Endodermal cell (in vitro differentiated cells): Measurements from ENCODE around the gene MCTP1. TPM values are rescaled to one million over a fixed set of nuclear protein-coding genes. Genes with fewer than 3 reads are reported as not detected.

Experiments used
- DNase-seq: peaks from one replicate; pipeline ENCODE4 v3.0.0-alpha.2; 2017
- H3K27ac ChIP-seq: 2 replicates; pipeline ENCODE4 v1.5.1; 2013; ENCODE audit warnings: mild to moderate bottlenecking, low read depth, low read length, moderate library complexity
- H3K27me3 ChIP-seq: 2 replicates; pipeline ENCODE4 v1.6.1; 2013; ENCODE audit warnings: mild to moderate bottlenecking, low read length, moderate library complexity; ENCODE audit not compliant: insufficient read depth, control insufficient read depth, poor library complexity, severe bottlenecking
- H3K36me3 ChIP-seq: 2 replicates; pipeline ENCODE4 v1.7.0; 2013; ENCODE audit warnings: mild to moderate bottlenecking, low read length, moderate library complexity; ENCODE audit not compliant: control insufficient read depth, insufficient read depth
- H3K4me1 ChIP-seq: one replicate; pipeline ENCODE4 v1.7.0; 2013; ENCODE audit warnings: low read length; ENCODE audit not compliant: control insufficient read depth, insufficient read depth
- H3K4me3 ChIP-seq: 2 replicates; pipeline ENCODE4 v1.5.1; 2013; ENCODE audit warnings: mild to moderate bottlenecking, low read length, moderate library complexity
- H3K9ac ChIP-seq: 2 replicates; pipeline ENCODE4 v1.6.1; 2013; ENCODE audit warnings: mild to moderate bottlenecking, low read length, moderate library complexity; ENCODE audit not compliant: poor library complexity, severe bottlenecking; ENCODE audit errors: extremely low read depth
- H3K9me3 ChIP-seq: 2 replicates; pipeline ENCODE4 v1.6.1; 2013; ENCODE audit warnings: mild to moderate bottlenecking, low read length, moderate library complexity; ENCODE audit not compliant: control insufficient read depth
- H3K27ac Mint-ChIP-seq: 2 replicates; pipeline ENCODE4 v1.8.0; 2020; ENCODE audit warnings: mixed read lengths
- H3K27me3 Mint-ChIP-seq: 2 replicates; pipeline ENCODE4 v1.8.0; 2021; ENCODE audit warnings: mild to moderate bottlenecking, mixed read lengths; ENCODE audit not compliant: insufficient read depth
- H3K36me3 Mint-ChIP-seq: 2 replicates; pipeline ENCODE4 v1.8.0; 2020; ENCODE audit warnings: low read depth, mixed read lengths
- H3K4me1 Mint-ChIP-seq: 2 replicates; pipeline ENCODE4 v1.8.0; 2020; ENCODE audit warnings: mixed read lengths
- H3K4me3 Mint-ChIP-seq: 2 replicates; pipeline ENCODE4 v1.8.0; 2020; ENCODE audit warnings: mild to moderate bottlenecking, moderate library complexity, mixed read lengths
- H3K9me3 Mint-ChIP-seq: 2 replicates; pipeline ENCODE4 v1.8.0; 2020; ENCODE audit warnings: mild to moderate bottlenecking, mixed read lengths
- WGBS, 2 experiments: methylation state at CpG; one replicate each; pipeline versions ENCODE4 v1.1.5 to v1.1.7; 2013; ENCODE audit warnings: missing lambda C conversion rate in 2 of 2, mixed read lengths in 1 of 2; ENCODE audit not compliant: insufficient coverage in 1 of 2, insufficient read length in 1 of 2; 5-methylcytosine and 5-hydroxymethylcytosine counted together
- total RNA-seq, 2 donors: library from RNA; stranded (reverse); fragmentation: NEBNext Ultra II Directional in 1 of 2; extraction: Animal tissue kit (Norgen Biotek cat#: 25700) in 1 of 2; gene quantifications; 2 replicates in 1 of 2; 3 replicates in 1 of 2; pipeline ENCODE4 v1.2.1, GENCODE V29; 2021
- TF ChIP-seq, protein P1 (sequence below): fragments of 200-600 bp; sonication (generic); conservative IDR thresholded peaks from 2 replicates; pipeline ENCODE4 v1.5.0; 2021; ENCODE audit warnings: antibody characterized with exemption, mild to moderate bottlenecking

Gene MCTP1
- total RNA-seq, 2 donors from 2014 or later, result 0.71 to 3.7 TPM

GRCh38 chr5:95181644-95182043 lies 103.2 kb downstream of the MCTP1 start:
- no peaks in the 10 kb centered on the region for H3K36me3 Mint-ChIP-seq
- H3K27me3 ChIP-seq, result no peaks in the 10 kb centered on the region

GRCh38 chr5:95178046-95178651 lies 106.7 kb downstream of the MCTP1 start:
- 45 to 56% methylated on average over 2 to 4 of the region's 4 CpGs for WGBS, 2 experiments
- Mint-ChIP-seq H3K27ac (peak overlapping the region; percentile 98), H3K9me3 (peaks cover 4% of the 10 kb centered on the region), H3K36me3 (no peaks in the 10 kb centered on the region), H3K4me1 (peaks cover 30% of the 10 kb centered on the region), H3K27me3 (no peaks in the 10 kb centered on the region), H3K4me3 (peak overlapping the region; percentile 9)
- H3K4me3 ChIP-seq, result no peak overlapping the region
- TF ChIP-seq, protein P1, sequence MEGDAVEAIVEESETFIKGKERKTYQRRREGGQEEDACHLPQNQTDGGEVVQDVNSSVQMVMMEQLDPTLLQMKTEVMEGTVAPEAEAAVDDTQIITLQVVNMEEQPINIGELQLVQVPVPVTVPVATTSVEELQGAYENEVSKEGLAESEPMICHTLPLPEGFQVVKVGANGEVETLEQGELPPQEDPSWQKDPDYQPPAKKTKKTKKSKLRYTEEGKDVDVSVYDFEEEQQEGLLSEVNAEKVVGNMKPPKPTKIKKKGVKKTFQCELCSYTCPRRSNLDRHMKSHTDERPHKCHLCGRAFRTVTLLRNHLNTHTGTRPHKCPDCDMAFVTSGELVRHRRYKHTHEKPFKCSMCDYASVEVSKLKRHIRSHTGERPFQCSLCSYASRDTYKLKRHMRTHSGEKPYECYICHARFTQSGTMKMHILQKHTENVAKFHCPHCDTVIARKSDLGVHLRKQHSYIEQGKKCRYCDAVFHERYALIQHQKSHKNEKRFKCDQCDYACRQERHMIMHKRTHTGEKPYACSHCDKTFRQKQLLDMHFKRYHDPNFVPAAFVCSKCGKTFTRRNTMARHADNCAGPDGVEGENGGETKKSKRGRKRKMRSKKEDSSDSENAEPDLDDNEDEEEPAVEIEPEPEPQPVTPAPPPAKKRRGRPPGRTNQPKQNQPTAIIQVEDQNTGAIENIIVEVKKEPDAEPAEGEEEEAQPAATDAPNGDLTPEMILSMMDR, result peak; percentile 81
- DNase-seq, result peak; percentile 96
- H3K9me3 ChIP-seq, result no peaks in the 10 kb centered on the region
- peak overlapping the region; percentile 28 for H3K9ac ChIP-seq
- no peaks in the 10 kb centered on the region for H3K27me3 ChIP-seq
- no peaks in the 10 kb centered on the region for H3K36me3 ChIP-seq
- peak overlapping the region; percentile 86 for H3K27ac ChIP-seq
- peaks cover 5% of the 10 kb centered on the region for H3K4me1 ChIP-seq

More at GRCh38 chr5:95181644-95182043, 103.2 kb downstream of the MCTP1 start:
- H3K9me3 Mint-ChIP-seq, result peaks cover 4% of the 10 kb centered on the region
- no peak overlapping the region for H3K4me3 ChIP-seq
- TF ChIP-seq, protein P1, result no peak
- peaks cover 5% of the 10 kb centered on the region for H3K4me1 ChIP-seq
- no peak overlapping the region for H3K9ac ChIP-seq
- no peaks in the 10 kb centered on the region for H3K9me3 ChIP-seq
- no peaks in the 10 kb centered on the region for H3K27me3 Mint-ChIP-seq
- no peak overlapping the region for H3K27ac Mint-ChIP-seq
- peaks cover 30% of the 10 kb centered on the region for H3K4me1 Mint-ChIP-seq
- H3K4me3 Mint-ChIP-seq, result no peak overlapping the region
- H3K27ac ChIP-seq, result no peak overlapping the region
- WGBS, 2 experiments, result 83 to 89% methylated on average over 2 to 3 of the region's 3 CpGs
- no peaks in the 10 kb centered on the region for H3K36me3 ChIP-seq
- DNase-seq, result no peak

DNA sequence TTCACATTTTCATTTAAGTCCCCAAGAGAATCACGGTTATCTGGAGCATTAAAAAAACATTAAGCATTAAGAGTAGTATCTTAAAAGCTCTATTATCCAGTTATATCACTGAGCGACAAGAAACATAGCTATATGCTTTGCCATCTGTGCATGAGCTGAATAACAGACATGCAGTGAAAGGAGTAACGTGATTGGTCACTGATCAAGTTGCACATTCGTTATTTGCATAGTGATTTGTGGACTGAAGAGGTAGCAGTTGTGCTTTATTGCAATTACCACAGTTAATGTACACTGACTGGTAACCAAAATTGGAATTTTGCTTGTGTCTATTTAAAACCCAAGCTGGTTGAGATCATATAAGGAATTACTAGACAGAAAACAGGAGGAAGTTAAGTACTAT lies 107.4 kb downstream of the MCTP1 start:
- Histone ChIP-seq H3K9me3 (no peaks in the 10 kb centered on the region), H3K4me3 (peak overlapping the region; percentile 13), H3K36me3 (no peaks in the 10 kb centered on the region), H3K9ac (peak overlapping the region; percentile 28), H3K4me1 (peaks cover 5% of the 10 kb centered on the region), H3K27ac (peak overlapping the region; percentile 86), H3K27me3 (no peaks in the 10 kb centered on the region)
- TF ChIP-seq, protein P1, result no peak
- Mint-ChIP-seq H3K4me1 (peaks cover 35% of the 10 kb centered on the region), H3K4me3 (no peak overlapping the region), H3K36me3 (no peaks in the 10 kb centered on the region), H3K9me3 (peaks cover 4% of the 10 kb centered on the region), H3K27ac (peak overlapping the region; percentile 98), H3K27me3 (no peaks in the 10 kb centered on the region)
- 33 to 61% methylated on average over 2 to 3 of the region's 4 CpGs for WGBS, 2 experiments
- DNase-seq, result no peak
